ENCODE measurements around the gene SLC25A42. TPM values are rescaled to one million over a fixed set of nuclear protein-coding genes. Genes with fewer than 3 reads are reported as not detected.

SLC25A42 gene
- total and polyA plus RNA-seq, 2 of the 13 experiments (the other 11 are each of a cell fraction or from before 2014, with no cell fraction given), result 12.8 to 18.3 TPM

- TF ChIP-seq FUBP1 (CRISPR knock-in tag; IDR thresholded peaks at IDR 0.05; ENCODE audit: borderline replicate concordance), result no peak
- no peak for TF ChIP-seq BCL3 (CRISPR knock-in tag; IDR thresholded peaks at IDR 0.05)
- TF ChIP-seq CTCF (CRISPR knock-in tag; IDR thresholded peaks at IDR 0.05), result peak; percentile 18
- TF ChIP-seq BRD4 (CRISPR knock-in tag; IDR thresholded peaks at IDR 0.05), result no peak
- no peak for TF ChIP-seq GPBP1L1 (CRISPR knock-in tag; IDR thresholded peaks at IDR 0.05)
- TF ChIP-seq AGO2 (optimal IDR thresholded peaks at IDR 0.05; ENCODE audit: low read depth, low read length), result peak; percentile 82
- no peak for TF ChIP-seq ZNF232 (CRISPR knock-in tag; IDR thresholded peaks at IDR 0.05; ENCODE audit: borderline replicate concordance)
- TF ChIP-seq ZNF687 (CRISPR knock-in tag; IDR thresholded peaks at IDR 0.05), result peak; percentile 30; the same call in 1 of the 2 replicates
- TF ChIP-seq HOXD1 (CRISPR knock-in tag; IDR thresholded peaks at IDR 0.05), result no peak
- no peak for TF ChIP-seq POLR2AphosphoS2 (IDR thresholded peaks at IDR 0.05; ENCODE audit: low read depth, low read length)
- TF ChIP-seq TFDP1 (CRISPR knock-in tag; IDR thresholded peaks at IDR 0.05; ENCODE audit: borderline replicate concordance), result no peak
Measured at GRCh38 chr19:19051478-19052213, 12.1 kb upstream of the SLC25A42 start (continued).

Measured in HepG2 (cell line).